H1 (cell line): ENCODE data around the gene PDE8B. TPM values are rescaled to one million over a fixed set of nuclear protein-coding genes. Genes with fewer than 3 reads are reported as not detected.

Source experiments
- FOSL1 ChIP-seq: IDR thresholded peaks from 2 replicates; pipeline ENCODE4 v1.6.1; 2011; ENCODE audit warnings: mild to moderate bottlenecking, low read depth, low read length, moderate library complexity; ENCODE audit not compliant: insufficient read depth
- SIN3A ChIP-seq, 2 experiments: IDR thresholded peaks in 1 of 2; conservative IDR thresholded peaks in 1 of 2; 2 replicates each; pipeline ENCODE4 v1.6.1; 2011 to 2012; ENCODE audit warnings: low read length in 2 of 2, improper control_type of control experiment in 1 of 2, low read depth in 1 of 2, mild to moderate bottlenecking in 1 of 2
- polyA plus RNA-seq, 7 experiments: library from polyadenylated mRNA; depleted of rRNA in 3 of 7; stranded (reverse) in 5 of 7; unstranded in 2 of 7; fragments of >200 nt in 5 of 7; fragments of 200-250 nt in 2 of 7; gene quantifications; 1 replicate in 5 of 7; 2 replicates in 1 of 7; 4 replicates in 1 of 7; pipeline versions ENCODE4 v1.2.1 to v1.2.3, GENCODE V29; 2011 to 2013; ENCODE audit warnings: missing spikeins in 2 of 7, mixed read lengths in 2 of 7
- total RNA-seq: library from RNA; stranded (reverse); fragmentation: NEBNext Ultra II Directional; extraction: Animal tissue kit (Norgen Biotek cat#: 25700); gene quantifications from 2 replicates; pipeline ENCODE4 v1.2.1, GENCODE V29; 2021

The PDE8B gene
- total and polyA plus RNA-seq, 2 of the 8 experiments (the other 6 are each of a cell fraction or from before 2014, with no cell fraction given) = 0.32 to 1.1 TPM

GRCh38 chr5:77337246-77337645 lies 126.8 kb downstream of the PDE8B start (continued):
- TF ChIP-seq FOSL1 (no peak), SIN3A (conservative IDR thresholded peaks at IDR 0.05 in 1 of 2, IDR thresholded peaks at IDR 0.05 in 1 of 2; ENCODE audit: low read depth in 1 of 2, low read length in 2 of 2) (no peak)
